HL-60 (cell line): ENCODE results near the gene INTS3.

Experiments
- CTCF ChIP-seq: IDR thresholded peaks from one replicate; pipeline ENCODE4 v1.5.1; 2011; ENCODE audit warnings: low read length, control low read depth, inconsistent platforms; ENCODE audit not compliant: insufficient read depth
- POLR2AphosphoS5 ChIP-seq: IDR thresholded peaks from 2 replicates; pipeline ENCODE4 v1.6.1; 2012; ENCODE audit warnings: low read depth
- REST ChIP-seq: IDR thresholded peaks from 2 replicates; pipeline ENCODE4 v1.6.1; 2012; ENCODE audit warnings: low read depth; ENCODE audit not compliant: insufficient replicate concordance

GRCh38 chr1:153776845-153777370 is 49.1 kb downstream of the INTS3 start:
- TF ChIP-seq CTCF (no peak), REST (no peak), POLR2AphosphoS5 (no peak)
